GM19372 (cell line): Measurements from ENCODE around the gene NXPH4.

Experiments
- ATAC-seq: cut with Tn5 transposase; IDR thresholded peaks from one replicate; pipeline ENCODE4 v1.9.1; 2021; ENCODE audit warnings: mild to moderate bottlenecking, low read depth, moderate library complexity; ENCODE audit not compliant: unreplicated experiment

The NXPH4 gene

GRCh38 chr12:57216921-57217879, 606 bp downstream of the NXPH4 start:
- no peak for ATAC-seq

DNA sequence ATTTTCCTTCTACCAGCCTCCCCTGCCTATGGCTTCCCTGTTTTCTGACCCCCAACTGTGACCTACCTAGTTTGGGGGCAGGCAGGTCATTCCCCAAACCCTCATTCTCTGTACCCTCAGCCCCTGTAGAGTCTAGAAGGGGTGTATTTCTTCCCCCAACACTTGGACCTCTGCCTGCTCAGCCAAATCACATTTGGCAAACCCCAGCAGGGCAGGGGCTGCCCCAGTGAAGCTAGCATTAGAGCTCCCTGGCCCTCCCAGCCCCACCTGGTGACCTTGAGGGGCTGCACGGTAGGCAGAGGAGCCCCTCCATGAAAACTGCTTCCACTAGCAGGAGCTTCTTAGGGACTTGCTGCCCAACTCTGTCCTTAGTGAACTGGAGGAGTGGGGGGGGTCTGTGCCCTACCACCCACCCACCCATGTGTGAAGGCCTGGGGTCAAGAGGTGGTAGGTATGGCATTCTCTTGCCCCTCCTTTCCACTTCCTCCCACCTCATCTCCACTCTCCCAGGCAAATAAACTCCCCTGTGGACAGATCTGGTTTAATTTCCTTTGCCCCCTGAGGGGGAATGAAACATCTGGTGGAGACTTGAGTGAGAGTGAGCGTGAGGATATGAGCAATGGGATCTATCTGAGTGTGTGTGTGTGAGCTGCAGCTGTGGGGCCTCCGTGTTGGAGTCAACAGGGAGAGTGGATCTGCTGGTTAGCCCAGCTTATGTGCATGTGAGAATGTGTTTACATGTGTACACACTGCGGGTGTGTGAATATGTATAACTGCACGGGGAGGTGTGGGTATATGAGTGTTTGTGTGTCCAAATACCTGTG, 1.6 kb downstream of the NXPH4 start:
- ATAC-seq, result no peak

- ATAC-seq, result no peak
Measured at GRCh38 chr12:57219205-57219992, 2.8 kb downstream of the NXPH4 start.

GRCh38 chr12:57219993-57220754, 3.6 kb downstream of the NXPH4 start:
- ATAC-seq, result no peak

GRCh38 chr12:57220770-57221168, 4.2 kb downstream of the NXPH4 start:
- ATAC-seq, result no peak

DNA sequence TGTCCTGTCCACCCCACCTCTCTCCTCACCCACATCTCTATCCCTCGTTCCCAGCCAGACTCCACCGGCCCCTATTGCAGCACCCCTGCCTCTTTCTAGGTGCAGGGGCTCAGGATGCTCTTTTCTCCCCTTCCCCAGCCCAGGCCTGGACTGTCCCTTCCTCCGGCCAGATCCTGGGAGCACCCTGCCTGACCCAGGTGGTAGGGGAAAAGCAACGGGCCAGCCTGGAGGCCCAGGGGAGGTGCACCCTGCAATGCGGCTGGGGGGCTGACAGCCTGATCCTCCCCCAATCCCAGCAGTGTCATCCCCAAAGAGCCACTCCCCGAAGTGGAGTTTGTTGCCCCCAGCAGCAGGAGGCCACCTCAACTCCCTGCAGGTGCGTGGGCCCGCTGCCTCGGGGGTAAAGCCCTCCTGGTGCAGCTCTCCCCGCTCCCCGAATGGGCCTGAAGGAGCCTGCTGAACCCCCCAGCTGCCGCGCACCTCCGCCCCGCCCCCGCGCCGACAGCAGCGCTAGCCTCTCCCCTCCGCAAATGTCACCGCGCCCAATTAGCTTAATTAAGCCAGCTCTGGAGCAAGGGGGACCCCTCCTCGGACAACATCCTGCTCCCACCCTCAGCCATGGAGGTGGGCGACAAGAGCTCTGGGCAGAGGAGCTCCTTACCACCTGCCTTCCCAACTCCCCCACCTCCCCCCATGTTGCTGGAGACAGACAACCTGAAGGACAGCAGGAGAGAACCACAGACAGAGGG, 4.7 kb downstream of the NXPH4 start:
- ATAC-seq, result no peak

- ATAC-seq, result no peak
Measured at GRCh38 chr12:57222286-57223190, 5.9 kb downstream of the NXPH4 start.

- ATAC-seq, result no peak
Measured at GRCh38 chr12:57223191-57224165, 6.9 kb downstream of the NXPH4 start.

- ATAC-seq, result no peak
Measured at GRCh38 chr12:57224278-57224972, 7.8 kb downstream of the NXPH4 start.

GRCh38 chr12:57224973-57225679, 8.5 kb downstream of the NXPH4 start:
- ATAC-seq, result no peak

DNA sequence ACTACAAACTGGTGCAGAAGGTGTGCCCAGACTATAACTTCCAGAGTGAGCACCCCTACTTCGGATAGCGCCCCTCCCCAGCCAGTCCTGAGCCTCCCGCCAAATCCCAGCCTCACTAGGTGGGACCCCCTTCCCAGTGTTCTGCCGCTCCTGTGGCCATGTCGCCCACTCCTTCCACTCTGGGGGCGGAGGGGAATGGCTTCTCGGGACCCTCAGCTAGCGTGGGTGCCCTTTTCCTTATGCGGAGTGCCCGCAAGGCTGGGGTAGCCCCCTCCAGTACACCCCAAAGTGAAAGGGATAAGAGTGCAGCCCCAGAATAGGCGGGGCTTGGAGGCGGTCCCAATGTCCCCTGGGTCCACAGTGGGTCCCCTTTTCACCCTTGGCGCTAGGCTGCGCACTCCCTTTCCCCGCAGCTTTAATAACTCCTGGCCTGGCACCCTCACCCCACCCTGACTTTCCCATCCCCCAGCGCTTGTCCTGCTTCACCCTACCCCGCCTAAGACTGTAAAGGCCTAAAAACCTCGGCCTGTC, 9.2 kb downstream of the NXPH4 start:
- ATAC-seq, result no peak

- ATAC-seq, result no peak
Measured at GRCh38 chr12:57226588-57227314, 10.2 kb downstream of the NXPH4 start.

GRCh38 chr12:57227315-57228115, 10.9 kb downstream of the NXPH4 start:
- no peak for ATAC-seq

- ATAC-seq, result no peak
Measured at GRCh38 chr12:57229046-57229633, 12.5 kb downstream of the NXPH4 start.
